IMR-90 (cell line): ENCODE measurements around the gene HDHD3. TPM values are rescaled to one million over a fixed set of nuclear protein-coding genes. Genes with fewer than 3 reads are reported as not detected.

Experiments used
- ATAC-seq: fragments of 200-7000 bp; cut with Tn5 transposase; 2 replicates; pipeline ENCODE4 v1.9.1; 2020; ENCODE audit warnings: low read depth, mild to moderate bottlenecking, moderate library complexity
- BruUV-seq: library from RNA; stranded (reverse); fragments of 400-500 nt; replicated peaks from 2 replicates; lab custom pipeline; 2021; lab: Mats Ljungman, UMichigan
- CTCF ChIA-PET: fragments of 300-600 bp; formaldehyde crosslinking; extraction: SDS; loops from one replicate; lab custom pipeline; 2021; ENCODE audit warnings: antibody characterized with exemption; lab: Yijun Ruan, JAX
- POLR2A ChIA-PET: fragments of 300-600 bp; sonication (Branson Sonifier 250); formaldehyde crosslinking; loops from one replicate; lab custom pipeline; 2022; ENCODE audit warnings: antibody characterized with exemption; ENCODE audit not compliant: unreplicated experiment; lab: Charles Lee
- DNase-seq: peaks from one replicate; pipeline ENCODE4 v3.0.0; 2013
- H2AFZ ChIP-seq: replicated peaks from 2 replicates; pipeline ENCODE3; 2013; ENCODE audit warnings: low read length, mild to moderate bottlenecking; ENCODE audit not compliant: poor library complexity
- H2AK5ac ChIP-seq: 2 replicates; pipeline ENCODE4 v1.6.1; 2013; ENCODE audit warnings: low read depth, low read length, inconsistent platforms
- H2AK9ac ChIP-seq: replicated peaks from 2 replicates; pipeline ENCODE3; 2013; ENCODE audit warnings: mild to moderate bottlenecking, low read depth, low read length, moderate library complexity; ENCODE audit not compliant: poor library complexity
- H2BK120ac ChIP-seq: 2 replicates; pipeline ENCODE4 v1.6.1; 2013; ENCODE audit warnings: low read depth, low read length, inconsistent platforms
- H2BK15ac ChIP-seq: 3 replicates; pipeline ENCODE4 v1.6.1; 2013; ENCODE audit warnings: low read depth, low read length, inconsistent platforms
- H2BK20ac ChIP-seq: 2 replicates; pipeline ENCODE4 v1.6.1; 2013; ENCODE audit warnings: low read depth, mild to moderate bottlenecking, inconsistent platforms, low read length, moderate library complexity
- H2BK5ac ChIP-seq: 2 replicates; pipeline ENCODE4 v1.6.1; 2013; ENCODE audit warnings: mild to moderate bottlenecking, low read depth, low read length, inconsistent platforms; ENCODE audit not compliant: poor library complexity, severe bottlenecking
- H3K14ac ChIP-seq: replicated peaks from 2 replicates; pipeline ENCODE4 v1.6.1; 2013; ENCODE audit warnings: low read depth, low read length, inconsistent platforms
- H3K18ac ChIP-seq: 2 replicates; pipeline ENCODE4 v1.6.1; 2013; ENCODE audit warnings: low read depth, low read length, control low read depth
- H3K23ac ChIP-seq: 2 replicates; pipeline ENCODE4 v1.6.1; 2013; ENCODE audit warnings: low read depth, low read length, inconsistent platforms
- H3K27ac ChIP-seq: 2 replicates; pipeline ENCODE4 v1.5.1; 2013; ENCODE audit warnings: mild to moderate bottlenecking, control low read depth, low read length; ENCODE audit not compliant: insufficient read depth
- H3K27me3 ChIP-seq: 2 replicates; pipeline ENCODE4 v1.6.1; 2013; ENCODE audit warnings: low read length; ENCODE audit not compliant: control insufficient read depth, insufficient read depth
- H3K36me3 ChIP-seq: 2 replicates; pipeline ENCODE4 v1.6.1; 2013; ENCODE audit warnings: low read length, mixed read lengths; ENCODE audit not compliant: control insufficient read depth, insufficient read depth
- H3K4ac ChIP-seq: 2 replicates; pipeline ENCODE4 v1.6.1; 2013; ENCODE audit warnings: low read depth, low read length, inconsistent platforms
- H3K4me1 ChIP-seq: 2 replicates; pipeline ENCODE4 v1.6.1; 2013; ENCODE audit warnings: low read length, mixed read lengths; ENCODE audit not compliant: control insufficient read depth, insufficient read depth
- H3K4me2 ChIP-seq: 2 replicates; pipeline ENCODE4 v1.6.1; 2013; ENCODE audit warnings: low read depth, mild to moderate bottlenecking, control low read depth, low read length, moderate library complexity
- H3K4me3 ChIP-seq: 2 replicates; pipeline ENCODE4 v1.5.1; 2013; ENCODE audit warnings: low read depth, mild to moderate bottlenecking, control low read depth, low read length, moderate library complexity; ENCODE audit not compliant: insufficient read depth
- H3K56ac ChIP-seq: 2 replicates; pipeline ENCODE4 v1.6.1; 2013; ENCODE audit warnings: low read length, inconsistent platforms; ENCODE audit not compliant: insufficient read depth; ENCODE audit errors: extremely low read depth
- H3K79me1 ChIP-seq, 2 experiments: 2 replicates each; pipeline ENCODE4 v1.6.1; 2013; ENCODE audit warnings: low read length in 2 of 2, inconsistent platforms in 1 of 2, low read depth in 1 of 2
- H3K9ac ChIP-seq: 2 replicates; pipeline ENCODE4 v1.6.1; 2013; ENCODE audit warnings: low read depth, low read length, control low read depth
- H3K9me1 ChIP-seq: 2 replicates; pipeline ENCODE4 v1.6.1; 2013; ENCODE audit warnings: low read length, inconsistent platforms; ENCODE audit not compliant: insufficient read depth
- H3K9me3 ChIP-seq: 2 replicates; pipeline ENCODE4 v1.6.1; 2013; ENCODE audit warnings: low read length; ENCODE audit not compliant: control insufficient read depth, insufficient read depth
- H4K20me1 ChIP-seq: 2 replicates; pipeline ENCODE4 v1.6.1; 2013; ENCODE audit warnings: low read length, inconsistent platforms; ENCODE audit not compliant: insufficient read depth
- H4K5ac ChIP-seq: 2 replicates; pipeline ENCODE4 v1.6.1; 2013; ENCODE audit warnings: mild to moderate bottlenecking, low read depth, low read length, control low read depth
- H4K8ac ChIP-seq, 2 experiments: 2 replicates each; pipeline ENCODE4 v1.6.1; 2013; ENCODE audit warnings: low read depth in 2 of 2, low read length in 2 of 2, control low read depth in 1 of 2, inconsistent platforms in 1 of 2
- H4K91ac ChIP-seq: 2 replicates; pipeline ENCODE4 v1.6.1; 2013; ENCODE audit warnings: low read depth, low read length, inconsistent platforms; ENCODE audit not compliant: insufficient read depth
- ELK1 ChIP-seq: fragments of 150-350 bp; IDR thresholded peaks from 2 replicates; pipeline ENCODE4 v1.6.1; 2016; ENCODE audit warnings: low read depth, mild to moderate bottlenecking, low read length, moderate library complexity, borderline replicate concordance
- FOS ChIP-seq: fragments of 150-350 bp; IDR thresholded peaks from 2 replicates; pipeline ENCODE4 v1.6.1; 2016; ENCODE audit warnings: low read depth, low read length
- MAFK ChIP-seq: IDR thresholded peaks from 2 replicates; pipeline ENCODE4 v1.6.1; 2012; ENCODE audit warnings: low read depth, low read length, improper control_type of control experiment
- MXI1 ChIP-seq: IDR thresholded peaks from 2 replicates; pipeline ENCODE4 v1.6.1; 2012; ENCODE audit warnings: low read depth, mild to moderate bottlenecking, low read length, moderate library complexity, borderline replicate concordance
- POLR2A ChIP-seq: IDR thresholded peaks from 2 replicates; pipeline ENCODE4 v1.6.1; 2012; ENCODE audit warnings: mild to moderate bottlenecking, low read depth, low read length
- RCOR1 ChIP-seq: IDR thresholded peaks from 2 replicates; pipeline ENCODE4 v1.6.1; 2012; ENCODE audit warnings: mild to moderate bottlenecking, low read length, improper control_type of control experiment; ENCODE audit not compliant: insufficient replicate concordance
- RFX5 ChIP-seq: IDR thresholded peaks from 2 replicates; pipeline ENCODE4 v1.8.0; 2012; ENCODE audit warnings: low read depth, mild to moderate bottlenecking, low read length, moderate library complexity
- SMC3 ChIP-seq: fragments of 150-350 bp; IDR thresholded peaks from 2 replicates; pipeline ENCODE4 v1.6.1; 2016; ENCODE audit warnings: low read depth, mild to moderate bottlenecking, antibody characterized with exemption, low read length, moderate library complexity
- USF2 ChIP-seq: fragments of 150-350 bp; IDR thresholded peaks from 2 replicates; pipeline ENCODE4 v1.6.1; 2017; ENCODE audit warnings: mild to moderate bottlenecking, antibody characterized with exemption, low read length, low read depth
- whole genome bisulfite sequencing, 2 experiments: methylation state at CpG; one replicate each; pipeline versions ENCODE4 v1.1.5 to v1.1.7; 2013; ENCODE audit warnings: missing lambda C conversion rate in 2 of 2; ENCODE audit not compliant: insufficient read length in 1 of 2; ENCODE audit errors: extremely low coverage in 2 of 2; 5-methylcytosine and 5-hydroxymethylcytosine counted together
- dilution Hi-C: fragments of 300-500 bp; cut with HindIII; formaldehyde crosslinking; loops from one replicate; pipeline ENCODE4 v1.14.3; 2018; ENCODE audit warnings: low sequenced_read_pairs; ENCODE audit not compliant: unreplicated experiment
- in situ Hi-C: fragments of 300-500 bp; cut with MboI; formaldehyde crosslinking; loops from 3 replicates; pipeline ENCODE4 v1.14.3; 2019; ENCODE audit warnings: low sequenced_read_pairs, inconsistent platforms, mixed read lengths
- intact Hi-C: fragments of 100-400 bp; cut with micrococcal nuclease; formaldehyde crosslinking; loops from 2 replicates; pipeline ENCODE4 v1.10.0; 2022
- polyA plus RNA-seq, 3 experiments: library from polyadenylated mRNA; depleted of rRNA; stranded (reverse); fragments of >200 nt; gene quantifications; 2 replicates each; pipeline ENCODE4 v1.2.3, GENCODE V29; 2012; ENCODE audit warnings: low replicate concordance in 1 of 3
- total RNA-seq: library from RNA; depleted of rRNA; stranded (reverse); fragments of >200 nt; gene quantifications from 2 replicates; pipeline ENCODE4 v1.2.3, GENCODE V29; 2012
- TF ChIP-seq, protein P1 (sequence below): conservative IDR thresholded peaks from 2 replicates; pipeline ENCODE4 v1.5.1; 2012; ENCODE audit warnings: mild to moderate bottlenecking, low read depth, low read length, improper control_type of control experiment

The HDHD3 gene
- total and polyA plus RNA-seq, 2 of the 4 experiments (the other 2 are of a cell fraction): 7.0 to 8.6 TPM

- no peak overlapping the region for H2BK15ac ChIP-seq
- H2BK5ac ChIP-seq: no peak overlapping the region
- no peak for ATAC-seq
- no peak overlapping the region for H3K4me3 ChIP-seq
- peaks cover 2% of the 10 kb centered on the region; the same call in 1 of the 2 replicates for H3K4me1 ChIP-seq
- no peak overlapping the region for H4K5ac ChIP-seq
- BruUV-seq: no TSS peak
- no peak overlapping the region for H3K14ac ChIP-seq
- H2BK20ac ChIP-seq: no peak overlapping the region
- no peak overlapping the region for H3K56ac ChIP-seq
- no peak overlapping the region for H2BK120ac ChIP-seq
- H2AK9ac ChIP-seq: no peak overlapping the region
- dilution Hi-C loops (no loop called here), intact Hi-C loops (no loop called here), in situ Hi-C loops (no loop called here)
- no peak for TF ChIP-seq MXI1
- TF ChIP-seq FOS: no peak
- no peak for TF ChIP-seq RFX5
- TF ChIP-seq, protein P1, sequence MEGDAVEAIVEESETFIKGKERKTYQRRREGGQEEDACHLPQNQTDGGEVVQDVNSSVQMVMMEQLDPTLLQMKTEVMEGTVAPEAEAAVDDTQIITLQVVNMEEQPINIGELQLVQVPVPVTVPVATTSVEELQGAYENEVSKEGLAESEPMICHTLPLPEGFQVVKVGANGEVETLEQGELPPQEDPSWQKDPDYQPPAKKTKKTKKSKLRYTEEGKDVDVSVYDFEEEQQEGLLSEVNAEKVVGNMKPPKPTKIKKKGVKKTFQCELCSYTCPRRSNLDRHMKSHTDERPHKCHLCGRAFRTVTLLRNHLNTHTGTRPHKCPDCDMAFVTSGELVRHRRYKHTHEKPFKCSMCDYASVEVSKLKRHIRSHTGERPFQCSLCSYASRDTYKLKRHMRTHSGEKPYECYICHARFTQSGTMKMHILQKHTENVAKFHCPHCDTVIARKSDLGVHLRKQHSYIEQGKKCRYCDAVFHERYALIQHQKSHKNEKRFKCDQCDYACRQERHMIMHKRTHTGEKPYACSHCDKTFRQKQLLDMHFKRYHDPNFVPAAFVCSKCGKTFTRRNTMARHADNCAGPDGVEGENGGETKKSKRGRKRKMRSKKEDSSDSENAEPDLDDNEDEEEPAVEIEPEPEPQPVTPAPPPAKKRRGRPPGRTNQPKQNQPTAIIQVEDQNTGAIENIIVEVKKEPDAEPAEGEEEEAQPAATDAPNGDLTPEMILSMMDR: no peak
- TF ChIP-seq SMC3: no peak
- no peak for TF ChIP-seq POLR2A
- TF ChIP-seq MAFK: no peak
- TF ChIP-seq RCOR1: no peak
- no peak for TF ChIP-seq ELK1
- TF ChIP-seq USF2: no peak
- no peak overlapping the region for H2AK5ac ChIP-seq
- no peak overlapping the region for H3K27ac ChIP-seq
- no peaks in the 10 kb centered on the region; the same call in 1 of the 2 replicates for H3K27me3 ChIP-seq
- no peaks in the 10 kb centered on the region for H3K9me3 ChIP-seq
- POLR2A ChIA-PET: no interaction called here
- no peak overlapping the region for H3K18ac ChIP-seq
- H3K9ac ChIP-seq: no peak overlapping the region
- no peaks in the 10 kb centered on the region; the same call in 1 of the 2 replicates for H3K36me3 ChIP-seq
- no peak overlapping the region for H3K4ac ChIP-seq
- H3K23ac ChIP-seq: no peak overlapping the region
- no peak overlapping the region for H4K91ac ChIP-seq
- no peak for DNase-seq
- CTCF ChIA-PET: no interaction called here
- no peaks in the 10 kb centered on the region for H3K9me1 ChIP-seq
- no peak overlapping the region for H3K4me2 ChIP-seq
- no peak overlapping the region for H2AFZ ChIP-seq
- no peak overlapping the region for H4K8ac ChIP-seq
- H4K20me1 ChIP-seq: no peaks in the 10 kb centered on the region
- 86% methylated on average over 1 of the region's 8 CpGs; no CpG with 5 or more reads in 1 of the 2 experiments for WGBS, 2 experiments
- H3K79me1 ChIP-seq: no peaks in the 10 kb centered on the region
These were observed 5.2 kb upstream of the HDHD3 start for GRCh38 chr9:113381909-113382411.
